ENCODE measurements around the gene ABLIM2.

ABLIM2 gene

DNA sequence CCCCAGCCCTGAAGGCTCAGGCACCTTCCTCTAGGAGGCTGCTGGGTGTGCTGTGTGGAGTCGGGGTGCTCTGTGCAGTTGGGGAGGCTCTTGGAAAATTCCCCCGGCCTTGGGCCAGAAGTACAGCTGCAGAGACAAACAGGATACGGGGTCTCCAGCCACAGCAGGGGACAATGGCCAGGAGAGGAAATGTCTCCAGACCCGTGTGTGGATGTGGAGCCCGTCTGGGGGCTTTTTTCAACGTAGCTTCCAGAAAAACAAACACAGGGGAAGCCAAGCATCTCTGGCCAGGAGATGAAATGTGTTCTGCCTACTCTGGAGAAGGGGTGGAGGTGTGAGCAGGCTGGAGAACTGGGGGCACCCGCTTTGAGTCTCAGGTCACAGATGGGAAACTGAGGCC is 36.8 kb upstream of the ABLIM2 start:
- TF ChIP-seq, protein P1, sequence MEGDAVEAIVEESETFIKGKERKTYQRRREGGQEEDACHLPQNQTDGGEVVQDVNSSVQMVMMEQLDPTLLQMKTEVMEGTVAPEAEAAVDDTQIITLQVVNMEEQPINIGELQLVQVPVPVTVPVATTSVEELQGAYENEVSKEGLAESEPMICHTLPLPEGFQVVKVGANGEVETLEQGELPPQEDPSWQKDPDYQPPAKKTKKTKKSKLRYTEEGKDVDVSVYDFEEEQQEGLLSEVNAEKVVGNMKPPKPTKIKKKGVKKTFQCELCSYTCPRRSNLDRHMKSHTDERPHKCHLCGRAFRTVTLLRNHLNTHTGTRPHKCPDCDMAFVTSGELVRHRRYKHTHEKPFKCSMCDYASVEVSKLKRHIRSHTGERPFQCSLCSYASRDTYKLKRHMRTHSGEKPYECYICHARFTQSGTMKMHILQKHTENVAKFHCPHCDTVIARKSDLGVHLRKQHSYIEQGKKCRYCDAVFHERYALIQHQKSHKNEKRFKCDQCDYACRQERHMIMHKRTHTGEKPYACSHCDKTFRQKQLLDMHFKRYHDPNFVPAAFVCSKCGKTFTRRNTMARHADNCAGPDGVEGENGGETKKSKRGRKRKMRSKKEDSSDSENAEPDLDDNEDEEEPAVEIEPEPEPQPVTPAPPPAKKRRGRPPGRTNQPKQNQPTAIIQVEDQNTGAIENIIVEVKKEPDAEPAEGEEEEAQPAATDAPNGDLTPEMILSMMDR (IDR thresholded peaks at IDR 0.05) = no peak
- Mint-ChIP-seq H3K27me3 (ENCODE audit: low read depth, poor library complexity) (peaks cover 9% of the 10 kb centered on the region), H3K36me3 (ENCODE audit: low read depth) (no peaks in the 10 kb centered on the region), H3K4me1 (peaks cover 75% of the 10 kb centered on the region), H3K9me3 (no peaks in the 10 kb centered on the region), H3K4me3 (no peak overlapping the region), H3K27ac (no peak overlapping the region)
- no peak for DNase-seq

DNA sequence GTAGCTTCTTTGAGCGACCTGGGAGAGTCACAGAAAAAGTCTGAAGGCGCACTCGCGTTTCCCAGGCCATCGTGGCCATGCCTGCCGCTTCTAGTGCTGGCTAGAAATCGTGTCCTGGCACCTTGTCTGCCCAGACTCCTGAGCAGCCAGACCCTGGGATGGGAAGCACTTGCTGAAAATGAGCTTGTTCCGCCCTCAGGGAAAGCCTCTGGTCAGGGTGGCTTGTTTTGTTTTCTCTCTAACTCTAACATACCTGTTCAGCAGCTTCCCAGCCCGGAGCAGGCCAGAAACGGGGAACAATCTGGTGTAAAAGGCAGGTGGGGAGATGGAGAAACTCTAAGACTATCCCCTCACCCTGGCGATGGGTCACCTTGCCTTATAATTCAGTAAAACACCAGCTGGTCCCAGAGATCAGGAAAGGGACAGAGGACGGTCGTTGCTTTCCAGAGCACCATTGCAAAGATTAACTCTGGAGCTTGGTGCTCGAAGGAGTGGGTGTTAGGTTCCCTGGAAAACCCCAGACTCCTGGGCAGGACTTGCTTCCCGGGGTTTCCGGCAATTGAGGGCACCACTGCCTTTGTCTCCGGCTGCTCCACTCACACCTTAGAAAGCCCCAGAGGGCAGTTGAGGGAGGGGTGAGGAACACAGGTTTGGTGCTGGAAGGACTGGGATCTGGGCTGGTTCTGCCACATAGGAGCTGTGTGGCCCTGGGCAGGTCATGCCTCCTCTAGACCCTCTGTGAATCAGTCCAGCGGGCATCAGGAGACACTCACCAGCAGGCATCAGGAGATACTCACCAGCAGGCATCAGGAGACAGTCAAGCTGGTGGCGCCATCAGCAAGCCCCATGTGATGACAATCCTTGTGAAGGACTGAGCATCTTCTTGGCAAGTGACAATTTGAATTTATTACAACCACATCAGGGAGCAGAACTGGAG is 36.0 kb upstream of the ABLIM2 start:
- no peak overlapping the region for H3K27ac Mint-ChIP-seq
- no peak for DNase-seq
- H3K4me3 Mint-ChIP-seq = no peak overlapping the region
- peaks cover 9% of the 10 kb centered on the region for H3K27me3 Mint-ChIP-seq (ENCODE audit: low read depth, poor library complexity)
- H3K36me3 Mint-ChIP-seq (ENCODE audit: low read depth) = no peaks in the 10 kb centered on the region
- H3K4me1 Mint-ChIP-seq = peaks cover 72% of the 10 kb centered on the region
- H3K9me3 Mint-ChIP-seq = no peaks in the 10 kb centered on the region
- TF ChIP-seq, protein P1 (IDR thresholded peaks at IDR 0.05) = no peak

DNA sequence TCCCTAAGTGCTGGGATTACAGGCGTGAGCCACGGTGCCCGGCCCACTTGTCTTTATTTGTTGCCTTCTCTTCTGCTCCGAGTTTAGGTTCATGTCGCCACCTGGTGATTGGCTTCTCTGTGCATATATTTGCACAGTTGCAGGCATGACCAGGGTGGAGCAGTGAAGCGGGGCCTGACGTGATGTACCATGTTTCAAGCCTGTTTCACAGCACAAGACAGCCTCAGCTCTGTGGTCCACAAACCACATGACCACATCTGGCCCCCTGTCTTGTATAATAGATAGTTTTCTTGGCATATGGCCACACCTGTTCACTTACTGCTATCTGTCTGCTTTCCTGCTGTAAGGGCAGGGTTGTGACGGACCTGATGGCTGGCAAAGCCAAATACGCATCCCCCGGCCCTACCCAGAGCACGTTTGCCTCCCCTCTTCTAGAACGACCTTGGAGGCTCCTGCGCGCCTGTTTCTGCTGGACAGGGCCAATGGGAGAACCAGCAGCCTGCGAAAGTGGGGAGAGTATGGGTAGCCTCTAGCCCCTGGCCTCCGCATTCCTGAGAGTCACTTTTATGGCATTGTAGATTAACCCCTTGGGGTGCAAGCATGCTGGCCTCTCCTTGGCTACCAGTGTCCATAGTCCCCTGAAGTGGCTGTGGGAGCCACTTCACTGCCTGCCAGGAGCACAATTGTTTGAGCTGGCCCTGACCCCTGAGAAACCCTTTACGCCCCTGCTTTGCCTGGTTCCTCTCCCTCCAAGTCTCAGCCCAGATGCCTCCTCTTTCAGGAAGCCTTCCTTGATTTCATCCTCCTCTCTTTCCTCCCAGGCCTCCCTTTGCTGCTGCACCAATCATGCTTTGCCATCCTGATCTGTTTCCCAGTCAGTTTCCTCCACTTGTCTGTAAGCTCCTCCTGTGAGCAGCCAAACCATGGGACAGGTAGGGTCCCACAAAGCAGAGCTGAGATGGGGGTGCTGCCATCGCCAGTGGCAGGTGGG is 34.4 kb upstream of the ABLIM2 start:
- TF ChIP-seq, protein P1 (IDR thresholded peaks at IDR 0.05) = no peak
- Mint-ChIP-seq H3K9me3 (no peaks in the 10 kb centered on the region), H3K4me1 (peaks cover 64% of the 10 kb centered on the region), H3K27me3 (ENCODE audit: low read depth, poor library complexity) (peaks cover 9% of the 10 kb centered on the region), H3K4me3 (peak overlapping the region; percentile 42), H3K36me3 (ENCODE audit: low read depth) (no peaks in the 10 kb centered on the region), H3K27ac (peak overlapping the region; percentile 84)
- peak; percentile 46 for DNase-seq

DNA sequence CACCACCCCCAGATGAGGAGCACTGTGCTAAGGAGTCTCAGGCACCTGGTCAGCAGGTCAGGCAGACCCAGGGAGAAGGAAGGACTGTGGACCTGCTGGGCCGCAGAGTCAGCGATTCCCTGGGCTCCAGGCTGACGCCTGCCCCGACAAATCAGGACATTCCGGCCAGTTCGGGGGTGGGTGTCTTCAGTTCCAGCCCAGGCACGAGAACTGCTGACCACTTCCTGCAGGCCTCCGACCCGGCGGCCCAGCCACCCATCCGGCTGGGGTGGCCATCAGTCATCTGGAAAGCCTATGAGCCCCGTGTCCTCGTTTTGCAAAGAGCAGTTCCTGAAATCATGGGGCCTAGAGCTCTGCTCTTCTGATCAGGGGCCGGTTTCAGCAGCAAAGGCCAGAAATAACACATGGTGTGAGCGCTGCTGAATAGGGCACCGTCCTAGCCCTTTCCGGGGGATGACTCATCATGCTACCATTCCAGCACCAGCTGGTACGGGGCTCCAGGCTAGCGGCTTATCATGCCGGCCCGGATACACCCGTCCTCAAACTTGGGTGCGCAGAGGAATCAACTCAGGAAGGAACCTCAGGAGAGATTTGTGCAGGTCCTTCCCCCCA is 32.6 kb upstream of the ABLIM2 start:
- no peak overlapping the region for H3K4me3 Mint-ChIP-seq
- peak overlapping the region; percentile 42 for H3K27ac Mint-ChIP-seq
- peaks cover 7% of the 10 kb centered on the region for H3K27me3 Mint-ChIP-seq (ENCODE audit: low read depth, poor library complexity)
- DNase-seq = no peak
- peaks cover 68% of the 10 kb centered on the region for H3K4me1 Mint-ChIP-seq
- no peaks in the 10 kb centered on the region for H3K9me3 Mint-ChIP-seq
- TF ChIP-seq, protein P1 (IDR thresholded peaks at IDR 0.05) = no peak
- H3K36me3 Mint-ChIP-seq (ENCODE audit: low read depth) = no peaks in the 10 kb centered on the region

DNA sequence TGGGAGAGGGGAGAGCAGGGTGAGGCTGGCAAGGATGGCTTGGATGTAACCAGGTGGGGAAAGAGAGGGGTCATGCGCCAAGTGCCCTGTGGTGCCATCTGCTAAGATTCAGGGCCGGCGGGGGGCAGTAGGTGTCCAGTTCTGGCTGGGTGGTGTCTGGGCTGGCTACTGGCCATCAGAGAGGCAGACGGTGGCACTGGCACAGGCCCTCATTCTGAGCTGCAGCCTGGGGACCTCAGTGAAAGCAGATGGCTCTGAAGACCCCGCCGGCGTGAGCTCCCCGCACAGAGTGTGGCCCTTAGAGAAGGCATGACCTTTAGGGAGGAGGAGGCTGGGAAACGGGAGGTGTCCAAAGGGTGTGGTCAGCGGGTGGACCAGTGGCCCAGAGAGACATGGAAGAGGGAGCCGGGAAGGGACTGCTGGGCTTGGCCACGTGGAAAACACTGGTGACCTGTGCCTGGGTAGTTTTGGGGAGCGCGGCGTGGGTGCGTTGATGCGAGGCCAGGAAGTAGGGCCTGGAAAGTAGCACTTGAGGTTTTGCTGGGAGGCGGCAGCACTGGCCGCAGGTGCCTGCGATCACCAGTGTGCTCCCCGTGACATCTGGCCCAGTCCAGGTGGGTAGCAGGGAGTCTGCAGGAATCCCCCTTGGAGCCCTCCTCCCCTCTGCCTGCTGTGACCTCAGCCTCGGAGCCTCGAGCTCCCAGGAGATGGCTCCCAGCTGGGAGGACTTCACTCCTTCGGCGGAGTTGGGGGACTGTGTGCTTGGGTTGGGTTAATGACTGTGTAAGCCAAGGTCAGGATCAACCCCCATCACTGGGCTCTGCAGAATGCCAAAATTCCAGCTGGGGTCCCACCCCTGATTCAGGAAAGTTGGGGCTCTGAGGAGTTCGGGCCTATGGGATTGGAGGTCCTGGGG is 31.2 kb upstream of the ABLIM2 start:
- no peak for DNase-seq
- H3K4me1 Mint-ChIP-seq = peaks cover 71% of the 10 kb centered on the region
- H3K4me3 Mint-ChIP-seq = no peak overlapping the region
- peaks cover 8% of the 10 kb centered on the region for H3K27me3 Mint-ChIP-seq (ENCODE audit: low read depth, poor library complexity)
- H3K36me3 Mint-ChIP-seq (ENCODE audit: low read depth) = no peaks in the 10 kb centered on the region
- no peaks in the 10 kb centered on the region for H3K9me3 Mint-ChIP-seq
- TF ChIP-seq, protein P1 (IDR thresholded peaks at IDR 0.05) = no peak
- H3K27ac Mint-ChIP-seq = no peak overlapping the region
